Measurements from ENCODE around the gene CNIH2. TPM values are rescaled to one million over a fixed set of nuclear protein-coding genes. Genes with fewer than 3 reads are reported as not detected.

The CNIH2 gene
- total RNA-seq, 1 experiment from 2014 or later = 1.4 TPM

- Mint-ChIP-seq H3K4me3 (ENCODE audit: unreplicated experiment) (peak overlapping the region; percentile 90), H3K27ac (ENCODE audit: low read depth, unreplicated experiment) (peak overlapping the region; percentile 95), H3K9me3 (ENCODE audit: unreplicated experiment) (no peaks in the 10 kb centered on the region), H3K27me3 (ENCODE audit: insufficient read depth, unreplicated experiment) (peaks cover 10% of the 10 kb centered on the region), H3K36me3 (ENCODE audit: insufficient read depth, unreplicated experiment) (peaks cover 7% of the 10 kb centered on the region), H3K4me1 (ENCODE audit: insufficient read depth, unreplicated experiment) (peaks cover 12% of the 10 kb centered on the region)
- ChIA-PET CTCF (interaction anchor here (0.6 to 1.7 kb wide), 5 partner anchors 13 to 297 kb away, joined by 3 to 7 read pairs (median 4); no protein-coding TSS in a partner anchor), POLR2A (interaction anchor here (0.7 to 4.6 kb wide), 17 partner anchors 8 to 151 kb away, joined by 3 to 27 read pairs (median 6); partner anchors contain the start of genes B4GAT1, BRMS1, MRPL11 and RAB1B)
- TF ChIP-seq, protein P1, sequence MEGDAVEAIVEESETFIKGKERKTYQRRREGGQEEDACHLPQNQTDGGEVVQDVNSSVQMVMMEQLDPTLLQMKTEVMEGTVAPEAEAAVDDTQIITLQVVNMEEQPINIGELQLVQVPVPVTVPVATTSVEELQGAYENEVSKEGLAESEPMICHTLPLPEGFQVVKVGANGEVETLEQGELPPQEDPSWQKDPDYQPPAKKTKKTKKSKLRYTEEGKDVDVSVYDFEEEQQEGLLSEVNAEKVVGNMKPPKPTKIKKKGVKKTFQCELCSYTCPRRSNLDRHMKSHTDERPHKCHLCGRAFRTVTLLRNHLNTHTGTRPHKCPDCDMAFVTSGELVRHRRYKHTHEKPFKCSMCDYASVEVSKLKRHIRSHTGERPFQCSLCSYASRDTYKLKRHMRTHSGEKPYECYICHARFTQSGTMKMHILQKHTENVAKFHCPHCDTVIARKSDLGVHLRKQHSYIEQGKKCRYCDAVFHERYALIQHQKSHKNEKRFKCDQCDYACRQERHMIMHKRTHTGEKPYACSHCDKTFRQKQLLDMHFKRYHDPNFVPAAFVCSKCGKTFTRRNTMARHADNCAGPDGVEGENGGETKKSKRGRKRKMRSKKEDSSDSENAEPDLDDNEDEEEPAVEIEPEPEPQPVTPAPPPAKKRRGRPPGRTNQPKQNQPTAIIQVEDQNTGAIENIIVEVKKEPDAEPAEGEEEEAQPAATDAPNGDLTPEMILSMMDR (IDR thresholded peaks at IDR 0.05; ENCODE audit: unreplicated experiment) = no peak
- intact Hi-C loops (cut with micrococcal nuclease) = loop anchor here (2.0 kb wide), 1 partner anchor 25 kb away; no protein-coding TSS in a partner anchor
- DNase-seq (ENCODE audit: unreplicated experiment) = no peak
- TSS peak; percentile 41 for BruUV-seq (replicated peaks)
Observed at GRCh38 chr11:66287889-66288670, 10.1 kb downstream of the CNIH2 start.

DNA sequence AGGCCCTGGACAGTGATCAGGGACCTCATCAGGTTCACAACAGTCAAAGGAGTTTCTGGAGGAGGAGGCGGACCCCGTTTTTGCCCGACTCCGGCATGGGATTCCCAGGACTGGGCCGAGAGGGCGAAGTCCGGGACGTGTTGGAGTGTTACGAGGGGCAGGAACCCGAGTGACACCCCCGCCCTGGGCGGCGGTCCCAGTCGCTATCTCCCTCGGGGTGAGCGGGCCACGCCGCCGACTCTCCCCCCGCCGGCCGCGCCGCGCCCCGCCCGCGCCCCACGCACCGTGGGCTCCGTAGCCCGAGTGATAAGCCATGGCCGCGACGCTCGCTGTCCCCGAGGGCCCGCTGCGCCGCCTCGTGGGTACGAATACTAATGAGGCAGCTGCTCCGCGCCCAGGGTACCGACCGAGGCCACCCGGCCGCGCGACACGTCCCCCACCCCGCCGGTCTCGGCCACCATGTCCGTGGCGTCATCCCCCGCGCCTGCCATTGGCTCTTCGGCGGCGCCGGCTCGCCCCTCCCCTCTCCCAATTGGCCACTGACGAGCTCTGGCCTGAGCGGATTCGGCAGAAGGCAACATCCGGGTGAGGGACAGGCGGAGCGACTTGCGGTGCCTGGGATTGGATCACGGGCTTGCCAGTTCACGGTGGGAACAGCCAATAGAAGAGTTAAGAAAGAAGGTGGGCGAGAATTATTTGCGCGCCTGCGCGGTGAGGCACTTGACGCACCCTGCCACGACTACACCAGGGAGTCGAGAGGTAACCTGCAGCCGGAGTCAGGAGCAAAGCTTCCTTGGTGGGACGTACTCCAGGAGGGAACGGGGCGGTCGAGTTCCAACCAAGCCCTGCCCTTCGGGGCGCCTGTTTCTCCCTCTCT, 10.9 kb downstream of the CNIH2 start, which contains the start of gene YIF1A:
YIF1A (minus strand) TSS at position 473 of the 877 bp plus-strand sequence; CDS start at position 315, 158 bp downstream.
- Mint-ChIP-seq H3K9me3 (ENCODE audit: unreplicated experiment) (no peaks in the 10 kb centered on the region), H3K27me3 (ENCODE audit: insufficient read depth, unreplicated experiment) (peaks cover 13% of the 10 kb centered on the region), H3K4me3 (ENCODE audit: unreplicated experiment) (peak within 1 kb of the TSS; percentile 90), H3K27ac (ENCODE audit: low read depth, unreplicated experiment) (peak within 1 kb of the TSS; percentile 95), H3K4me1 (ENCODE audit: insufficient read depth, unreplicated experiment) (peaks cover 12% of the 10 kb centered on the region), H3K36me3 (ENCODE audit: insufficient read depth, unreplicated experiment) (peaks cover 7% of the 10 kb centered on the region)
- intact Hi-C loops (cut with micrococcal nuclease) = loop anchor here (1.0 to 2.0 kb wide), 2 partner anchors 21 to 24 kb away; partner anchors contain the start of gene RAB1B
- ChIA-PET POLR2A (interaction anchor here (0.6 to 4.6 kb wide), 37 partner anchors 9 to 1913 kb away, joined by 3 to 27 read pairs (median 4); partner anchors contain the start of genes B4GAT1, BRMS1, CD248 and DPP3), CTCF (interaction anchor here (0.5 to 1.7 kb wide), 7 partner anchors 22 to 296 kb away, joined by 3 to 7 read pairs (median 3); no protein-coding TSS in a partner anchor)
- TF ChIP-seq, protein P1 (IDR thresholded peaks at IDR 0.05; ENCODE audit: unreplicated experiment) = no peak
- BruUV-seq (replicated peaks) = no TSS peak
- peak; percentile 99 for DNase-seq (ENCODE audit: unreplicated experiment)

GRCh38 chr11:66289548-66290329, 11.8 kb downstream of the CNIH2 start:
- CTCF ChIA-PET = interaction anchor here (0.5 to 1.7 kb wide), 5 partner anchors 10 to 97 kb away, joined by 3 to 4 read pairs (median 3); no protein-coding TSS in a partner anchor
- H3K27ac Mint-ChIP-seq (ENCODE audit: low read depth, unreplicated experiment) = peak overlapping the region; percentile 95
- TF ChIP-seq, protein P1 (IDR thresholded peaks at IDR 0.05; ENCODE audit: unreplicated experiment) = no peak
- no peak for DNase-seq (ENCODE audit: unreplicated experiment)
- intact Hi-C loops (cut with micrococcal nuclease) = loop anchor here (1.0 to 2.0 kb wide), 2 partner anchors 21 to 23 kb away; partner anchors contain the start of gene RAB1B
- peaks cover 13% of the 10 kb centered on the region for H3K27me3 Mint-ChIP-seq (ENCODE audit: insufficient read depth, unreplicated experiment)
- peaks cover 12% of the 10 kb centered on the region for H3K4me1 Mint-ChIP-seq (ENCODE audit: insufficient read depth, unreplicated experiment)
- POLR2A ChIA-PET = interaction anchor here (0.6 to 4.6 kb wide), 33 partner anchors 8 to 1914 kb away, joined by 3 to 27 read pairs (median 4); partner anchors contain the start of genes B4GAT1, BRMS1, CD248 and DPP3
- peak overlapping the region; percentile 90 for H3K4me3 Mint-ChIP-seq (ENCODE audit: unreplicated experiment)
- H3K36me3 Mint-ChIP-seq (ENCODE audit: insufficient read depth, unreplicated experiment) = peaks cover 7% of the 10 kb centered on the region
- TSS peak; percentile 83 for BruUV-seq (replicated peaks)
- no peaks in the 10 kb centered on the region for H3K9me3 Mint-ChIP-seq (ENCODE audit: unreplicated experiment)
